GM21447 (cell line): ENCODE results near the gene COMT.

Experiments used
- ATAC-seq: cut with Tn5 transposase; IDR thresholded peaks from one replicate; pipeline ENCODE4 v1.9.1; 2021; ENCODE audit not compliant: unreplicated experiment

Gene COMT

DNA sequence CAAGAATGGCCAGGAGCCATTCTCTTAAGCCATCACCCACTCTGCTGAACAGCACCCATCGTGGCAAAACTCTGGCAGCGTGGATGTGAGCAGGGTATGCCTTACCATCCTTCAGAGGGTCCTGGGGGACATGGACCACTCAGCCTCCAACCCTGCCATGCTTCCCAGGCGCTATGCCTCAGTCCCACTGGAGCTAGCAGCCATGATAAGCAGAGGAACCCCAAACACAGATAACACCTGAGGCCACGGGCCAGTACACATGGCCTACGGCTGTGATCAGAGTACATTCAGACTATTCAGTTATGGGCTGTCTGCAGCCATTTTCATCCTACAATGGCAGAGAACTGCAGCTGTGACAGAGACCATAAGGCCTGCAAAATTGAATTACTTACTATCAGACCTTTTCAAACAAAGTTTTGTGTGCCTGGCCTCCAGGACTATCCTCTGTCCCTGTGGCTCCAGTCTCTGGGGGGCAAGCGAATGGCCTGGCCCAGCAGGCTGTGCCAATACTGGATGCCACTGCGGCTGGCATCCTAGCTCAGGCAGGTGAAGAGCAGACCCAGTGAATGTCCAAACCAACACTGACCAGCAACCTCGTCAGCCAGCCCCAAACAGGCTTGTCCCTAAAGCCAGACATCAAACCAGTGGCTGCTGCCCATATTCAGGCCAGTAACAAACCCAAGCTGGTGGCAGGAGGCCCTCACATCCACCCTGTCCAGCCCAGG, 68.2 kb downstream of the COMT start:
- ATAC-seq: no peak

DNA sequence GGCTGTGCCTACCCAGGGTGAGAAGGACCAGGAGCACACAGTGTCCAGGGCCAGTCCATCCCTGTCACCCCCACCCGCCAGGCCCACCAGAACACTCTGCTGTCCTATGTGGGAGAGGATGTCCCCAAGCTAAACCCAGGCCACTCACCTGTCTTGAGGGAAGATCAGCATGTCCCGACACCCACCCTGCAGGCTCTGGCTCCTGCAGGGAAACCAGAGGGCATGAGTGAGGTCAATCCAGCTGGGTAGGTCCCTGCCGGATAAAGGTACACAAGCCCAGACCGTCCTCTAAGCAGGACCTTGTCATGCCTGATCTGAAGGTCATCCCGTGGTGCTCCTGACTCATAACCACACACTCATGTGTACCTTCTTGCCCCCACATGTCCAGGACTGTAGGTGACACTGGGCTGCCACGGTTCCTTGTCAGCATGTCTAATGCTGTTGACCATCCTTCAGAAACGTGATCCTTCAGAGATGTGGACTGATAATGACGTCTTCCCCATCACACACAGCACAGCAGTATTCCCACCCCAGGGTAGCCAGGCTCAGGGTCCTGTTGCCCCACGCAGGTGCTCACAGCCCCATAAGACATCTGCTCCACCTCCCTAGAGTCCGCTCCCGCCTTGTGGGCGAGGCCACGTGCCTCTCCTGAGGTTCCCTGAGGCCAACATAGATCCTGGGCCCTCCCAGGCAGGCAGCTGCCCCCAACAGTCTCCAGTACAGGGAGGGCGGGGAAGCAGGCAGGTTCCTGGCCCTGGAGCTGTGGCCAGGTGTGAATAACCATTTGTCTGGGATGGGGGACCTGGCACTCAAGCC, 68.9 kb downstream of the COMT start:
- ATAC-seq: no peak

DNA sequence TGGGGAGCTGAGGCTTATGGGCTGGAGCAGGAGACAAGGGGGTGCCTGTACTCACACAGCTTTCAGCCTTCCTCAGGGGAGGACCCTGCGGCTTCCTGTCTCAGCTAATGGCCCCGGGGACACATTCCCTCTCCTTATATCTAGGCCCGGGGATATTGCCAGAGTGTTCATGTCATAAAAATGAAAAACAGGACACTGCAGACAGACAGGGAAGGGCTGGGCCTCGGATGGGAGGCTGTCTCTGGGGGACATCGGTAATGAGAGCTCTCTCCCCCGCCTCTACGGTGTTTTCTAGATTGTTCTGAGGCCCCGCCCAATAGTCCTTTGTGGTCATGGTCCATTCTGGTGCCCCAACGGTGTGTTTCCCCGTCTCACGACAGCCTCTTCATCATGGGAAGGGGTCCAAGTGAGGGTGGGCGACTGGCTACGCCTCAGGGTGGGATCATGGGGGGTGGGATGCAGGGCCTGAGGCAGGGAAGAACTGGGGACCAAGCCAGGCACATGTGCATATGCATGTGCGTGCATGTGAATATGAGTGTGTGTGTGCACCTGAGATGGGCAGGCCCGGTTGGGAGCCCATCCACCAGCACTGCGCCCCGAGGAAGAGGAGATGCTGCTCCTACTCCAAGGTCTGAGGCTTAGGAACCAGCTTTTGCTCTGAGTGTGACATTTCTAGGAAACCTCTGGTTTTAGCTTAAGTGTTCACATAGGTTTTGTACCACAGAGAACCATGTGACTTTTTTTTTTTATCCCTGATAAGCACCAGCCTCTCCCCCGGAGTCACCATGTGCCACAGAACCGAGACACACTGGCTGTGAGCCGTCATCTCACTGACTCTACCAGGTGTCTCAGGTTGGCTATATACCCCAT, 69.8 kb downstream of the COMT start:
- no peak for ATAC-seq

DNA sequence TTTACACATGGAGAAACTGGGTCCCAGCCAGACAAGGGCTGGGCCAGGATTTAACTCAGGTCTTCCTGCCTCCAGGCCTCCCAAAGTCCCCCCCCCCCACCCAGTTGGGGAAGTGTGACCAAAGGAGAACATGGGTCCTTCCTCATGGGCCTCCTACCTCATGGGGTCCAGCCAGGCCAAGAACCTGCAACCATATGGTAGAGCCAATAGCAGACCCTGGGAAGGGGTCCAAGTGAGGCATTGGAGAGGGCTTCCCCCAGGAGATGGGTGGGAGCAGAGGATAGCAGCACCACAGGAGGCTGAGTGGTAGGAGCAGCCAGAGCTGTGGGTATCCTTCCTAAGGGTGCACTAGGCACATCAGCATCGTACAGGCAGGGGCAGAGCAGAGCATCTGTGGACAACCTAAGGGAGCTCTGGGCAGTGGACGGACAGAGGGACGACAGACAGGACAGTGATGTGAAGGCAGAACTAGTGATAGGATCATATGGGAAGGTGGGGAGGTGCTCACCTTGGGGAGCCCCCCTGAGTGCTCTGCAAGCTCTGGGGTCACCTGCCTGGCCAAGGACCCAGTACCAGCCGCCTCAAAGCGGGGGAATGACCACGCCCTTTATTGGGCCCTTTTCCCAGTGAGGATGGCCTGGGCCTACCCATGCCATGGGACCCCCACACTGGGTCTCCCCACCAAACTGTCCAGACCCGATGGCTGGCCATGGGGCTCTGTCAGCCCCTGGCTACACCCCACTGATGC, 70.6 kb downstream of the COMT start:
- no peak for ATAC-seq

DNA sequence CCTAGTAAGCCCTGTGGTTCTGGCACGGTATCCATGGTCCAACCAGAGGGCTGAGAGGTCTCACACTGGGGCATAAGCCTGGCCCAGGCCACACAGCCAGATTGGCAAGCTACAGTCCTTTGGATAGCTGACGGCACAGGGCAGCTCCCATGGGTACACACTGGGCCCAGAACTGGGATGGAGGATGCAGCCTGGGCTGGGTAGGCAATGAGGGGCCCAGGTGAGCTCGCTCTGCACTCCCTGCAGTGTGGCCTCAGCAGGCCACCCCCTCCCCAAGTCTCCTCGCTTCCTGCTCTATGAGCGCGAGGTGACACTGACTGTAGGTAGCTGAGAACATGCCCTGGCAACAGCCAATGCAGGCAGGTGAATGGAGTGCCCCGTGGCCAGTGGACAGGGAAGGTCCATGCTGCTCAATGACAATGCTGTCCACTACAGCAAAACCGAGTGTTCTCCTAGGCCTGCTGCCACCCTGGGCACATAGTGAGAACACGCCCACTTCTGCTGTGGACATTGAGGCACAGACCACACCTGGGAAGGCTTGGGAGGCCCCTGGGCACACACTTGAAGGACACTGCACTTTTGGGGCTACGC, 71.3 kb downstream of the COMT start:
- no peak for ATAC-seq

DNA sequence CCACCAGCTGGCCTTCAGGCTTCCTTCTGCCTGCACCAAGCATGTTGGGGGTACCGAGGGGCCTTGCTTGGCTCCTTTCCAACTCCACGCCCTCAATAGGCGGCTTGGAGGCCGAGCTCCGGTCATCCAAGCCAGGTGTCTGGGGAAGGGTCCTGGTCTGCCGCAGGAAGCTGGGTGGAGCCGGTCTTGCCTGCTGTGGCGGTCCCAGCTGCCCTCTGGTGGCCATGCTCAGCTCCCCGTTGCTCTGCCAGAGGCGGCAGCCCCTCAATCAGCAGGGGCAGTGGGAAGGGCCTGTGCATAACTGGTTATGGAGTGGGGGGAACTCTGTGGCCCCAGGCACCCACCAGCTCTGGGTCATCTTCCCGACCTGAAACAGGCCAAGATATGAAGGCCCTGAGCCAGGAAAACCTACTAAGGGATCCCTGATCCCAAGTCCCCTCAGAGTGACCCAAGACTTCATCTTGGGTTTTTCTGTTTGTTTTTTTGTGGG, 71.9 kb downstream of the COMT start:
- no peak for ATAC-seq

DNA sequence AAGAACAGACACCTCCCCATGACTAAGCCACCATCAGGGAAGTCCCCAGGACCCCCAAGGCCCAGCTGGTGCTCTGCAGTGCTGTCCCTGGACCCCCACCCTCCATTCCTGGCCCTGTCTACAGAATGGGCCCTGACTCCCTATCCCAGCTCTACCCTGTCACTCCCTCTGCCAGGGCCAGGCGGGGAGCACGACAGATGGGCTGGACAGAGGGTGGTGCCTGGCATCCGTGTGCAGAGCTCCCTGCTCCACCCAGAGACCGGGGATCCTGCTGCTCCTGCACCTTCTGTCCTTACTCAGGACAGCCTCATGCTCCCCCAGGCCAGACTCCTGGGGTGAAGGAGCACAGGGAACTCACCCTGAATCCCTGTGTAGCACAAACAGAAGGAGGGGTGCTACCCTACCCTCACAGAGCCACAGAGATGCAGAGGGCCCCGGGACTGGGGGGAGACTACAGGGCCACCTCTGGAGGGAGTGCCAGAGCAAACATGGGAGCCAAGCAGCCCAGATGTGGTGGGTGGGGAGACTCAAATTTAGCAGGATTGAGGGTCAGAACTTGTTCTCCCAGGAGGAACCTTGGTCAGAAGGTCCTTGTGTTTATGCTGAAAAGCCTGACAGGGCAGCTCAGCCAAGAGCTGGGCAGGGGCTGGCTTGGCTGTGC, 73.1 kb downstream of the COMT start:
- no peak for ATAC-seq

DNA sequence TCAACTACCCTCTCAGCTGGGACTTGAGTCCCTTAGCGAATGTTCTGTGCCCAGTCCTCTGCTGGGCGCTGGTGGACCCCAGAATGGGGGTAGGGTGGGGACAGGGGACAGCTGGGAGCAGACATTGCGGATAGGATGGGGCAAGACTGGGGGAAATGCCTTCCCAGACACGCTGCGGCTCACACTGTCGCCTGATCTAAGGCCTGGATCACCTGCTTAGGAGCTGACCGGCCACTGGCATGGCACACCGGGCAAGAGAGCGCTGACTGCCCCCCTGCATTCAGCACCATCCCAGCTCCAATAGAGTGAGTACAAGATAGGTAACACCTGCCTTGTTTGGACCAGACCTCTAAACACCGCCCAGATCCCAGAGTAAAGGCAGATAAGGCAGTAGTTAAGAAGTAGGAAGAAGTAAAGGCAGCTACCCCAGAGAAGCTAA, 73.6 kb downstream of the COMT start:
- no peak for ATAC-seq

DNA sequence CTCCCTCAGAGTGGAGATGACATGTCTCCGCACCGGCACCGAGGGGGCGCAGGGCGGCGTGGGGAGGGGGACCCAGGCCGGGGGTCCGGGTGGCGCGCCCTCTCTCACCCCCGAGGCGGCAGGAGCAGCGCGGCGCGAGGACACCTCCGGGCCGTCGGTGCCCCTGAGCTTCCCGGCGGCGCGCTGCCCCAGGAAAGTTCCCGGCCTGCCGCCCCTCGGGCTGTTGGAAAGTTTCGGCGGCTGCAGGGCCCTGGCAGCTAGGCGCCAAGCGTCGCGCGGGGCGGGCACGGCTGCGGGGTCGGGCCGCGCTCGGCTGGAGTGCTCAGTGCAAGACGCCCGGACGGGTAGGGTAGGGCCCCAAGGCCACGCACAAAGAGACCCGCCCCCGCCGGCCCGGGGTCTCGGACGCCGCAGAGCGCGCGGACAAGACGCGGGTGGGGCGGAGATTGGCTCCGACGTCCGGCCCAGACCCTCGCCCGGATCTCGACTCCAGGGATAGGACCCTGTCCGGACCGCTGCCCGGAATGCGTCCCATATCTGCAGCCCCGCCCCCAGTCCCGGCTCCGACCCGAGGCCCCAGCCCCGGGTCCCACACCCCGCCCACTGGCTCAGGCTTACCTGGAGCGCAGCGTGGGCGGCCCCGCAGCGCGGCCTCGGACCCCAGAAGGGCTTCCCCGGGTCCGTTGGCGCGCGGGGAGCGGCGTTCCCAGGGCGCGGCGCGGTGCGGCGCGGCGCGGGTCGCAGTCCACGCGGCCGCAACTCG, 74.6 kb downstream of the COMT start:
- no peak for ATAC-seq

DNA sequence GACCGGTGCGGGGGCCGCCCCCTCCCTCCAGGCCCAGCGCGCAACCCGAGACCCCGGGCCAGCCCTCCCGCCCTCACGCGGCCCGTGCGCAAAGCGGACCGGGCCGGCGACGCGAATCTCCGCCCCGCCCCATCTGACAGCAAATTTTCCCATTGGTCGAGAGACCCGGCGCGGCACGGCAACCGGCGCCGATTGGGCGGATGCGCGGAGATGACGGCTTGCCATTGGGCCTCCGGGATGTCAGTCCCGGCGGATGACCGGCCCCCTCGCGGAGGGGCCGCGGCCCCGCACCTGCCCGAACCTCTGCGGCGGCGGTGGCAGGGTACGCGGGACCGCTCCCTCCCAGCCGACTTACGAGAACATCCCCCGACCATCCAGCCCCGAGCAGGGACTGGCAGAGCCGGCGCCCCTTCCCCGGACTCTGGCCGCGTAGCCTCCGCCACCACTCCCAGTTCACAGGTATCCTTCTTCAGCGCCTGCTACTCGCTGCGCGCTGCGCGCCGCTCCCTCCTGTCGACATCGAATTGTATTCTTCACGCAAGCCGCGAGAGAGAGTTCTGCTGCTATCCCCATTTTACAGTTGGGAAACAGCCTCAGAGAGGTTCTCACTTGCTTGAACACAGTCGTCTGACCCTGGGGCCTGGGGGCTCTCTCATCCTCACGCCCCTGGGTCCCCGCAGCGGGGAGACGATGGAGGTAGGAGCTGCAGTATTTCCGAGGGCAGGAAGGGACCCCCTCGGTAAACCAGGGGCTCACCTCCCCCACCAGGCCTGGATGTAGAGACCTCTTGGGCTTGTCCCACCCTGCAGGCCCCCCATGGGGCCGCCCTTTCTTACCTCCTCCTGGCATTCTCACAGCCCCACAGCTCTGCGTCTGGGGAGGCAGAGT, 75.4 kb downstream of the COMT start, which contains the start of gene ARVCF:
Gene ARVCF, minus strand, starts transcription at position 90 of the 888 bp plus-strand sequence. CDS start 26,029 bp downstream, outside the sequence.
- peak; percentile 52 for ATAC-seq

DNA sequence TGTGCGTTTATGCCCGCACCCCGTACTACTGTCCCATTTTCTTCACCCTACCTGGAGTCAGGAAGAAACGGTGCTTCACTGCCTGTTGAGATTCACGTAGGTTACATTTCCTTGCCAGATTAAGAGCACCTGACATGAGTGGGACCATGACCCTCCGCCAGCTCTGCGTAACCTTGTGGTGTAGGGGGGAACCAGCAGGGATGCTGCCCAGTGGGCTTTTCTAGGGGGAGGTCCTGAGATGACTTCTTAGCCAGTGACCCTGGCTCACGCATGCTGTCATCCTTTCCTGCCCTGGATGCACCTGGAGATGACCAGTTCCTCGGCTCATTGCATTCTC, 76.0 kb downstream of the COMT start:
- no peak for ATAC-seq

DNA sequence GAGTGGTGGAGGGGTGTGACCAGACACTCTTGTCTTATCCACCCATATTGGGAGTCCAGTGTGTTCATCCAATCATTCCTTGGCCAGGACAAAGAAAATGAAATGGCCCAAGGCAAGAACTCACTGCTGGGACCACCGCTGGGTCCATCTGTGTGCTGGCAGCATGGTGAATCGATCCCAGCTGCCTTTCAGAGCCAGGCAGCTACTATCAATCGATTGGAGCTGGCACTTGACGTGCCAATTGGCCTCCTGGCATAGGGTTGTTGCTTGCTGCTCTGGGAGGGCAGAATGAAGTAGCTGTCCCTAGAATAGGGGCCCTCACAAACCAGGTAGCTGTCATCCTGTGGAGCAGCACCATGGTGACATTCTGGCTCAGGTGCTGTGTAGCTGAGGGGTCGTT, 76.4 kb downstream of the COMT start:
- no peak for ATAC-seq
